Uterus (tissue), 4 donors: ENCODE measurements around the gene RBMS3. TPM values are rescaled to one million over a fixed set of nuclear protein-coding genes. Genes with fewer than 3 reads are reported as not detected.

Experiments used
- DNase-seq, 2 donors: peaks; one replicate each; pipeline ENCODE4 v3.0.0-alpha.2; 2019 to 2020
- H3K27ac ChIP-seq, 2 donors: fragments of 200-600 bp; sonication (generic); 1 replicate in 1 of 2; 2 replicates in 1 of 2; pipeline ENCODE4 v1.5.1; 2016 to 2018
- H3K27me3 ChIP-seq, 2 donors: fragments of 200-600 bp; sonication (generic); one replicate each; pipeline ENCODE4 v1.5.1; 2018 to 2019; ENCODE audit warnings: control low read depth in 1 of 2
- H3K36me3 ChIP-seq, 2 donors: fragments of 200-600 bp; sonication (generic); one replicate each; pipeline ENCODE4 v1.5.1; 2019; ENCODE audit warnings: control low read depth in 1 of 2
- H3K4me1 ChIP-seq, 2 donors: fragments of 200-600 bp; sonication (generic); one replicate each; pipeline ENCODE4 v1.5.1; 2018 to 2019; ENCODE audit warnings: control low read depth in 1 of 2
- H3K4me3 ChIP-seq, 2 donors: fragments of 200-600 bp; sonication (generic); 1 replicate in 1 of 2; 2 replicates in 1 of 2; pipeline ENCODE4 v1.5.1; 2018 to 2019; ENCODE audit warnings: mild to moderate bottlenecking in 1 of 2
- H3K9me3 ChIP-seq, 2 donors: fragments of 200-600 bp; sonication (generic); one replicate each; pipeline ENCODE4 v1.5.1; 2019; ENCODE audit warnings: control low read depth in 1 of 2
- POLR2A ChIP-seq, 2 donors: fragments of 450-650 bp; IDR thresholded peaks; one replicate each; pipeline ENCODE4 v1.6.1; 2016; ENCODE audit warnings: antibody characterized with exemption in 2 of 2, mild to moderate bottlenecking in 1 of 2, moderate library complexity in 1 of 2
- intact Hi-C: fragments of 100-400 bp; cut with DNase I; formaldehyde crosslinking; loops from one replicate; pipeline ENCODE4 v1.15.1; 2023; ENCODE audit warnings: low total_unique reads
- total RNA-seq, 4 donors: library from RNA; depleted of rRNA in 3 of 4; stranded (reverse); fragments of >200 nt in 3 of 4; gene quantifications; one replicate each; pipeline versions ENCODE4 v1.1.0 to v1.2.4, GENCODE V29; 2014 to 2023
- TF ChIP-seq, protein P1 (sequence below), 4 experiments: fragments of 200-600 bp in 2 of 4; fragments of 450-650 bp in 2 of 4; sonication (generic) in 2 of 4; IDR thresholded peaks; one replicate each; pipeline ENCODE4 v1.5.1; 2016 to 2019; ENCODE audit warnings: antibody characterized with exemption in 4 of 4, mild to moderate bottlenecking in 2 of 4, moderate library complexity in 1 of 4
- donor health status: DM: yes; HTN: yes; CAD: no.

Gene RBMS3
- total RNA-seq, 4 donors from 2014 or later = 45.9 to 113 (median 75.4) TPM

DNA sequence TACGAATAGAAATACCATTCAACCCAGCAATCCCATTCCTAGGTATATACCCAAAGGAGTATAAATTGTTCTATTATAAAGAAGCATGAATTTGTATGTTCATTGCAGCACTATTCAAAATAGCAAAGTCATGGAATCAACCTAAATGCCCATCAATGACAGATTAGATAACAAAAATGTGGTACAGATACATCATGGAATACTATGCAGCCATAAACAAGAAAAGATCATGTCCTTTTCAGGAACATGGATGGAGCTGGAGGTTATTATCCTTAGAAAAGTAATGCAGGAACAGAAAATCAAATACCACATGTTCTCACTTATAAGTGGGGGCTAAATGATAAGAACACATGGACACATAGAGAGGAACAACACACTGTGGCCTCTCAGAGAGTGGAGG, 571.9 kb downstream of the RBMS3 start:
- no peaks in the 10 kb centered on the region for H3K9me3 ChIP-seq
- intact Hi-C loops = no loop called here
- TF ChIP-seq, protein P1, sequence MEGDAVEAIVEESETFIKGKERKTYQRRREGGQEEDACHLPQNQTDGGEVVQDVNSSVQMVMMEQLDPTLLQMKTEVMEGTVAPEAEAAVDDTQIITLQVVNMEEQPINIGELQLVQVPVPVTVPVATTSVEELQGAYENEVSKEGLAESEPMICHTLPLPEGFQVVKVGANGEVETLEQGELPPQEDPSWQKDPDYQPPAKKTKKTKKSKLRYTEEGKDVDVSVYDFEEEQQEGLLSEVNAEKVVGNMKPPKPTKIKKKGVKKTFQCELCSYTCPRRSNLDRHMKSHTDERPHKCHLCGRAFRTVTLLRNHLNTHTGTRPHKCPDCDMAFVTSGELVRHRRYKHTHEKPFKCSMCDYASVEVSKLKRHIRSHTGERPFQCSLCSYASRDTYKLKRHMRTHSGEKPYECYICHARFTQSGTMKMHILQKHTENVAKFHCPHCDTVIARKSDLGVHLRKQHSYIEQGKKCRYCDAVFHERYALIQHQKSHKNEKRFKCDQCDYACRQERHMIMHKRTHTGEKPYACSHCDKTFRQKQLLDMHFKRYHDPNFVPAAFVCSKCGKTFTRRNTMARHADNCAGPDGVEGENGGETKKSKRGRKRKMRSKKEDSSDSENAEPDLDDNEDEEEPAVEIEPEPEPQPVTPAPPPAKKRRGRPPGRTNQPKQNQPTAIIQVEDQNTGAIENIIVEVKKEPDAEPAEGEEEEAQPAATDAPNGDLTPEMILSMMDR (IDR thresholded peaks at IDR 0.05) = no peak
- TF ChIP-seq POLR2A (IDR thresholded peaks at IDR 0.05) = no peak
- no peaks in the 10 kb centered on the region for H3K27me3 ChIP-seq
- H3K4me1 ChIP-seq = no peaks in the 10 kb centered on the region
- no peak for DNase-seq
- no peak overlapping the region for H3K4me3 ChIP-seq
- no peak overlapping the region for H3K27ac ChIP-seq
- H3K36me3 ChIP-seq = no peaks in the 10 kb centered on the region

DNA sequence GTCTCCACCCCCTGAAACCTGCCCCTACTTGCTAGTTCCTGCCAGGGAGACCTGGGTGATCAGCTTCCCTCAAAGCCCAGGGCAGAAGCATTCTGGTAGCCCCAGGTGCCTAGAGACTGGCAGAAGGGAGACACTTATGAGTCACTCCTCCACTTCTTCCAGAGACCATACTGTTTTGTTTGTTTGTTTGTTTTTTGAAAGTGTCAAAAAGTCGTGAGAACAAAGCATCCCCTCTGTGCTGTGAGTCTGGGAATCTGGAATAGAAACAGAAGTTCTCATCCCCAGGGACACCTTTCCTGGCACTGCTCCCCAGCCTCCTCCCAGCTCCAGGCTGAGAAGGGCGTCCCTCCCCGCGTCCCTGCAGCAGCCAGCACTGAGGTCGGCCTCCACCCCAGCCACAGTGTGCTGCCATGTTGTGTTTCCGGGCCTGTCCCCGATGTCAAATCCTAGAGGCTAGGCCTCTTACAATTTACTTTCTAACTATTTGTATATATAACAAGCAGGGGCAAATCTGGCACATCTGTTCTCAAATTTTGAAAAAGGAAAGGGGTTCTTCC, 573.0 kb downstream of the RBMS3 start:
- Histone ChIP-seq H3K4me1 (no peaks in the 10 kb centered on the region), H3K27me3 (no peaks in the 10 kb centered on the region), H3K27ac (no peak overlapping the region), H3K36me3 (no peaks in the 10 kb centered on the region), H3K4me3 (no peak overlapping the region), H3K9me3 (no peaks in the 10 kb centered on the region)
- intact Hi-C loops = no loop called here
- TF ChIP-seq, protein P1 (IDR thresholded peaks at IDR 0.05) = no peak
- no peak for TF ChIP-seq POLR2A (IDR thresholded peaks at IDR 0.05)
- no peak for DNase-seq

DNA sequence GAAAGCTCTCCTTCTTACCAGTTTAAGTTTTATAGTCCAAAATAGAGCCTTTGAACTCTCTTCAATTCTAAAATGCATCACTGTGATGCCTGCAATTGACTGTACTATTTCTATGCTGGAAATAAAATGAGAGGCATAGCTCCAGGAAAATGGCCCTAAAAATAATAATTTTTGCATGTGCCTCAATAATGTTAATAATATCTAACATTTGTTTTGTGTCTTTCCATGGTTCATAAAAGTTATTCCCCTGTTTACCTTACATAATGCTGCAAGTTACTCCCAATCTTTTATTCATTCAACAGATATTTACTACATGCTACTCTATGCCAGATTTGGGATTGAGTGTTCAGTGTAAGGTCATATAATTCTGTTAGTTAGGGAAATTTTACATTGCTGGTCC, 574.0 kb downstream of the RBMS3 start:
- DNase-seq = no peak
- intact Hi-C loops = no loop called here
- Histone ChIP-seq H3K27me3 (no peaks in the 10 kb centered on the region), H3K36me3 (no peaks in the 10 kb centered on the region), H3K4me1 (no peaks in the 10 kb centered on the region), H3K4me3 (no peak overlapping the region), H3K9me3 (no peaks in the 10 kb centered on the region), H3K27ac (no peak overlapping the region)
- no peak for TF ChIP-seq POLR2A (IDR thresholded peaks at IDR 0.05)
- TF ChIP-seq, protein P1 (IDR thresholded peaks at IDR 0.05) = no peak

DNA sequence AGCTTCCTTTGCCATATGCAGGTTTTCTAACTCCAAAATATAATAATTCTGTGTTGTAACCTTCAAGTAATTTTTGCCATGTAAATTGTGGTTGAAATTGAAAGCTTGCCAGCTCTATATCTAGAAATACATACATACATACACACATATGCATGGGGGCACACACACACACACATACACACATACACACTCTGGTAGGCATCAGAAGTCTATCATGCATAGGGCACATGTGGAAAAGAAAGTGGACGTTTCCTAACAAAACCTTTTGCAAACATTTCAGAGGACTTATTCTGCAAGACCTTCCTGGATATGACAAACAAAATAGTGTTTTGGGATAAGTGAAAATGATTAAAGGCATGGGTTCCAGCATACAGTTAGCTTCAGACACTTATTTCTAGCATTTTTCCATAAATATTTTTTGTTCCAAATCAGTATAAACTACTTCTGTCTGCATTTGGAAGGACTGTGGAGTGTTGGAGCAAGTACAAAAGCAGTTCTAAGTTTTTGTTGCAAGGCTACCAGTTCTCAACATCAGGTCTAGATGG, 578.9 kb downstream of the RBMS3 start:
- H3K27me3 ChIP-seq = no peaks in the 10 kb centered on the region
- H3K9me3 ChIP-seq = no peaks in the 10 kb centered on the region
- no peak for DNase-seq

DNA sequence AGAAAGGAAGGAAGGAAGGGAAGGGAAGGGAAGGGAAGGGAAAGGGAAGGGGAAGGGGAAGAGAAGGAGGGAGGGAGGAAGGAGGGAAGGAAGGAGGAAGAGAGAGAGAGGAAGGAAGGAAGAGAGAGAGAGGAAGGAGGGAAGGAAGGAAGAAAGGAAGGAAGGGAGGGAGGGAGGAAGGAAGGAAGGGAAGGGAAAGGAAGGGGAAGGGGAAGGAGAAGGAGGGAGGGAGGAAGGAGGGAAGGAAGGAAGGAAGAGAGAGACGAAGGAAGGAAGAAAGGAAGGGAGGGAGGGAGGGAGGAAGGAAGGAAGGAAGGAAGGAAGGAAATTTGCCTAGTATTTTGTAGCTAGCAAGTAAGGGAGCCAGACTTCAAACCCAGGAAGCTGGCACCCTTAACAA, 583.9 kb downstream of the RBMS3 start:
- intact Hi-C loops = no loop called here
- no peaks in the 10 kb centered on the region for H3K4me1 ChIP-seq
- H3K27me3 ChIP-seq = no peaks in the 10 kb centered on the region
- H3K36me3 ChIP-seq = no peaks in the 10 kb centered on the region
- no peaks in the 10 kb centered on the region for H3K9me3 ChIP-seq
- no peak overlapping the region for H3K4me3 ChIP-seq
- H3K27ac ChIP-seq = no peak overlapping the region
- TF ChIP-seq POLR2A (IDR thresholded peaks at IDR 0.05) = no peak
- TF ChIP-seq, protein P1 (IDR thresholded peaks at IDR 0.05) = no peak
- no peak for DNase-seq

More for the DNA sequence above, 578.9 kb downstream of the RBMS3 start:
- TF ChIP-seq, protein P1 (IDR thresholded peaks at IDR 0.05) = no peak
- no peak for TF ChIP-seq POLR2A (IDR thresholded peaks at IDR 0.05)
- no peaks in the 10 kb centered on the region for H3K36me3 ChIP-seq
- intact Hi-C loops = no loop called here
- no peak overlapping the region for H3K27ac ChIP-seq
- no peak overlapping the region for H3K4me3 ChIP-seq
- no peaks in the 10 kb centered on the region for H3K4me1 ChIP-seq
